ENCODE data around the gene RGS3.

RGS3 gene

DNA sequence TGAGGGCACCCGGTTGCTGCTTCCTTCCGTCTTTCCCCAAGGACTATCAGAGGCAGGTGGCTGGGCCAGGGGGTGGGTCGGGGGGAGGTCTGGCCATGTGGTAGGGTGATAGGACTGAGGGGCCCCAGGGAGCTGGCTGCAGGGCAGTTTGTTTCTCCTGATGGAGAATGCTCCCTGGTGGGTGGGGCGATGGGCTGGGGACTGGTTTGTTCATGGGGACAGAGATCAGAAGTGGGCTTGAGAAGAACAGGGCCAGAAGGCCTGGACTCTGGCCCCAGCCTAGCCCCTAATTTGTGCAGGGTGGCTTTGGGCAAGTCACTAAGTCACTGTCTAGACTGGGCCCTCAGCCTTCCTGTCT, 117.4 kb downstream of the RGS3 start:
- TF ChIP-seq, protein P1, sequence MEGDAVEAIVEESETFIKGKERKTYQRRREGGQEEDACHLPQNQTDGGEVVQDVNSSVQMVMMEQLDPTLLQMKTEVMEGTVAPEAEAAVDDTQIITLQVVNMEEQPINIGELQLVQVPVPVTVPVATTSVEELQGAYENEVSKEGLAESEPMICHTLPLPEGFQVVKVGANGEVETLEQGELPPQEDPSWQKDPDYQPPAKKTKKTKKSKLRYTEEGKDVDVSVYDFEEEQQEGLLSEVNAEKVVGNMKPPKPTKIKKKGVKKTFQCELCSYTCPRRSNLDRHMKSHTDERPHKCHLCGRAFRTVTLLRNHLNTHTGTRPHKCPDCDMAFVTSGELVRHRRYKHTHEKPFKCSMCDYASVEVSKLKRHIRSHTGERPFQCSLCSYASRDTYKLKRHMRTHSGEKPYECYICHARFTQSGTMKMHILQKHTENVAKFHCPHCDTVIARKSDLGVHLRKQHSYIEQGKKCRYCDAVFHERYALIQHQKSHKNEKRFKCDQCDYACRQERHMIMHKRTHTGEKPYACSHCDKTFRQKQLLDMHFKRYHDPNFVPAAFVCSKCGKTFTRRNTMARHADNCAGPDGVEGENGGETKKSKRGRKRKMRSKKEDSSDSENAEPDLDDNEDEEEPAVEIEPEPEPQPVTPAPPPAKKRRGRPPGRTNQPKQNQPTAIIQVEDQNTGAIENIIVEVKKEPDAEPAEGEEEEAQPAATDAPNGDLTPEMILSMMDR (IDR thresholded peaks at IDR 0.05; ENCODE audit: control extremely low read depth, extremely low read depth, low read depth, missing control alignments): no peak
- CTCF ChIA-PET: interaction anchor here (1.3 to 3.1 kb wide), 5 partner anchors 11 to 306 kb away, joined by 5 to 32 read pairs (median 8); partner anchors contain the start of genes CDC26 and PRPF4
- DNase-seq (ENCODE audit: extremely low spot score): no peak
- POLR2A ChIA-PET: no interaction called here

DNA sequence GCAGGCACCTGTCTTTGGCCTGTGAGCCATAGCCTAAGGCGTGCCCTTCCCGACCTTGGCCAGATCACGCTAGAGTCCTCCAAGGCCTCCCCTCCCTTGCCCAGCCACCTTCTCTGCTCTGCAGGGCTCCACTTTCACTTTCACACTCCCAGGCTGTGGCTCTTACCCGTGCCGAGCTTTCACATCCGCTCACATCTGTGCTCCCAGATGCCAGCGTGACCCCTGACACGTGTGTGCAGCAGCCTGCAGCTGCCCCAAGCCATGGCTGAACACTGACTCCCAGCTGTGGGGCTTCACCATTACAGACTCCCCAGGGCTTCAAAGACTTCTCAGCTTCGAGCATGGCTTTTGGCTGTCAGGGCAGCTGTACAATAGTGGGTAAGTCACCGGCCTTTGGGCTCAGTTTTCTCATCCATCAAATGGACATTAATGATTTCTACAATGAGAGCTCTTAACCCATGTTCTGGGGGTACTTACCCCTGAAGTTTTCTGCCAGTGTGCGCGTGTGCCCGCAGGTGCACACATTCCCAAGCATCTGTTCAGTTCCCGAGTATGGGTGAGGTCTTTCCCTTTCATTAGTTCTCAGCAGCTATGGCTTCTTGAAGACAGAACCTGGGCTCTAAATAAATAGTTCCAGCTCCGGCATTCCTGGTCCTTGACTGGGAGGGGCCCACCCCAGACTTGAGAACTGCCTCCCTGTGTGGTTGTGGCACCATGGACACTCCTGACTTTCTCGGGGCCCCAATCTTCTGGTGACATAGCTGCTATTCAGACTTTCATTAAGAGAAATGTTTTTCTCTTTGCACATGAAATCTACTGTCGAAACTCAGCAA, 118.6 kb downstream of the RGS3 start:
- CTCF ChIA-PET: interaction anchor here (0.7 to 16.7 kb wide), 21 partner anchors 9 to 309 kb away, joined by 3 to 422 read pairs (median 5); partner anchors contain the start of genes CDC26 and PRPF4
- POLR2A ChIA-PET: interaction anchor here (0.6 kb wide), 2 partner anchors 9 to 1132 kb away, joined by 3 to 4 read pairs; no protein-coding TSS in a partner anchor
- DNase-seq (ENCODE audit: extremely low spot score): peak; percentile 89
- TF ChIP-seq, protein P1 (IDR thresholded peaks at IDR 0.05; ENCODE audit: control extremely low read depth, extremely low read depth, low read depth, missing control alignments): peak; percentile 61

DNA sequence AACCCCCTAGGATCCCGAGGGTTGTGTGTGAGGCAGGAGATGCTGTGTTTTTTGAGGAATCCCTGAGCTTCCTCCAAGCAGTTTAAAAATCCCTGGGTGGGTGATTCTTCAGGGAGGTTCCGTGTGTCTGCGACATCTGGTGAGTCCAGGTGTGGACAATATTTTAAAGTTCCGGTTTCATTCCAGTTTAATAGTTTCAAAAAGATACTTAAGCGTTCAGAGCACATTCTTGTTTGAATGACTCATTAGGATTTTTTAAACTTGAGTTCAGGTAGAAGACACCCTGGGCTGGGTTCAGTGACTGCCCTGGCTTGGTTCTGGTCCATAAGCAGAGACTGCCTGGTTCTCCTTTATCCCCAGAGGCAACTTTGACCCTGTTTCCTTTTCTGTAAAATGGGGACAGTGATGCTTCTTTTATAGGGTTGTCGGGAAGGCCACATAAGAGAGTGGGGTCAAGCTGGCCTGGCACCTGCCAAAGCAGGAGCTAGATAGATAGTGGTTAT, 119.2 kb downstream of the RGS3 start:
- TF ChIP-seq, protein P1 (IDR thresholded peaks at IDR 0.05; ENCODE audit: control extremely low read depth, extremely low read depth, low read depth, missing control alignments): no peak
- ChIA-PET CTCF (interaction anchor here (0.9 to 16.7 kb wide), 19 partner anchors 8 to 308 kb away, joined by 3 to 422 read pairs (median 5); partner anchors contain the start of genes CDC26 and PRPF4), POLR2A (no interaction called here)
- DNase-seq (ENCODE audit: extremely low spot score): no peak

DNA sequence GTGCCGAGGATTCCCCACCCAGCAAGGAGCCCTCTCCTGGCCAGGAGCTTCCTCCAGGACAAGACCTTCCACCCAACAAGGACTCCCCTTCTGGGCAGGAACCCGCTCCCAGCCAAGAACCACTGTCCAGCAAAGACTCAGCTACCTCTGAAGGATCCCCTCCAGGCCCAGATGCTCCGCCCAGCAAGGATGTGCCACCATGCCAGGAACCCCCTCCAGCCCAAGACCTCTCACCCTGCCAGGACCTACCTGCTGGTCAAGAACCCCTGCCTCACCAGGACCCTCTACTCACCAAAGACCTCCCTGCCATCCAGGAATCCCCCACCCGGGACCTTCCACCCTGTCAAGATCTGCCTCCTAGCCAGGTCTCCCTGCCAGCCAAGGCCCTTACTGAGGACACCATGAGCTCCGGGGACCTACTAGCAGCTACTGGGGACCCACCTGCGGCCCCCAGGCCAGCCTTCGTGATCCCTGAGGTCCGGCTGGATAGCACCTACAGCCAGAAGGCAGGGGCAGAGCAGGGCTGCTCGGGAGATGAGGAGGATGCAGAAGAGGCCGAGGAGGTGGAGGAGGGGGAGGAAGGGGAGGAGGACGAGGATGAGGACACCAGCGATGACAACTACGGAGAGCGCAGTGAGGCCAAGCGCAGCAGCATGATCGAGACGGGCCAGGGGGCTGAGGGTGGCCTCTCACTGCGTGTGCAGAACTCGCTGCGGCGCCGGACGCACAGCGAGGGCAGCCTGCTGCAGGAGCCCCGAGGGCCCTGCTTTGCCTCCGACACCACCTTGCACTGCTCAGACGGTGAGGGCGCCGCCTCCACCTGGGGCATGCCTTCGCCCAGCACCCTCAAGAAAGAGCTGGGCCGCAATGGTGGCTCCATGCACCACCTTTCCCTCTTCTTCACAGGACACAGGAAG, 120.2 kb downstream of the RGS3 start:
- DNase-seq (ENCODE audit: extremely low spot score): no peak
- TF ChIP-seq, protein P1 (IDR thresholded peaks at IDR 0.05; ENCODE audit: control extremely low read depth, extremely low read depth, low read depth, missing control alignments): no peak
- CTCF ChIA-PET: interaction anchor here (0.9 to 16.7 kb wide), 9 partner anchors 9 to 138 kb away, joined by 3 to 422 read pairs (median 5); no protein-coding TSS in a partner anchor
- POLR2A ChIA-PET: no interaction called here

DNA sequence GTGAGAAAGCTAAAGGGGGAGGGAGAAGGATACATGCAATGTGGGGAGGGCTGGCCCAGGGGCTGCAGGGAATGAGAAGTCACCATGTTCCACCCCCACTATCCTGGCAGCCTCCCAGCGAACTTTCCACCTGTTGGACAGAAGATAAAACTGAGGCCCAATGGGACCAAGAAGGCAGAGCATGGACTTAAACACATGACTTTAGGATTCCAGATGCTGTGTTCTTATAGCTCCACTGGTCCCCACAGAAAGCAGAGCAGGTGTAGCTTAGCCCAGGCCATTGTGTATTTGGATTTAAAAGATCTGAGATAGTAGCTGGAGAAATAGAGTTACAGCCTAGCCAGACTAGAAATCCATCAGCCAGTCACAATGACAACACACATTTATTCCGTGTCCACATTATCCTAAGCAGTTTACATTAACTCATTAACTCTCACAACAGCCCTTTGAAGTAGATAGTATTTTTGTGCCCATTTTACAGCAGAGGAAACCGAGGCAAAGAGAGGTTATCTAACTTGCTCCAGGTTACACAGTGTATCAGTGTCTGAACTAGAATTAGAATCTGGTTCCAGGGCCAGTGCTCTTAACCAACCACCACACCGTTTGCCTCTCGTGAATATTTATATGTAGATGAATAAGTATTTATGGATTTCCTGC, 121.0 kb downstream of the RGS3 start:
- TF ChIP-seq, protein P1 (IDR thresholded peaks at IDR 0.05; ENCODE audit: control extremely low read depth, extremely low read depth, low read depth, missing control alignments): no peak
- POLR2A ChIA-PET: no interaction called here
- CTCF ChIA-PET: interaction anchor here (0.9 to 16.7 kb wide), 5 partner anchors 9 to 184 kb away, joined by 4 to 422 read pairs (median 4); partner anchors contain the start of gene ALAD
- DNase-seq (ENCODE audit: extremely low spot score): no peak

Measured in GM10248 (cell line).